Measurements from ENCODE around the gene ARHGAP15. TPM values are rescaled to one million over a fixed set of nuclear protein-coding genes. Genes with fewer than 3 reads are reported as not detected.

ARHGAP15 gene
- total RNA-seq, 1 experiment from 2014 or later = not detected

DNA sequence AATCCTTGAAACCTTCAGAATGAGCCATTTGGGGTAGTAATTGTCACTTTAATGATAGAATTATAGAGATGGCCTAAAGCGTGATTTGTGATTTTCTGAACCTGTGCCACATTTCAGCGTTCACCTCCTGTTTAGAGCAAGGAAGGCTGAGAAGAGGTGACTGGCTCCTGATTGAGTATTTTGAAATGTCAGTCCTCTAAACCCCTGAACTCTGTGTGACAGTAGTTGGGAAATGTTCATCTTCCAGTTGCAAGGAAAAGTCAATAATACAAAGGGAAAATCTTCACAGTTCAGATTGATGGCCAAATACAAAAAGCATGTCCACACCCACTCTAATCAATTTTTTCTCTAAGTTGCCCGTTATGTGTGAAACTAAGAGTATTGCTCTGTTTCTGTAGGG is 305.2 kb downstream of the ARHGAP15 start:
- H3K4me1 ChIP-seq (replicated peaks; ENCODE audit: insufficient read depth) = no peaks in the 10 kb centered on the region
- no peak overlapping the region for H3K4me3 ChIP-seq
- H3F3A ChIP-seq (ENCODE audit: insufficient read depth, low read depth) = no peaks in the 10 kb centered on the region
- no peaks in the 10 kb centered on the region for H3K79me2 ChIP-seq (ENCODE audit: low read depth)
- no peaks in the 10 kb centered on the region for H3K9me2 ChIP-seq (ENCODE audit: insufficient read depth)
- H3K9me3 ChIP-seq (ENCODE audit: insufficient read depth, low read depth) = no peaks in the 10 kb centered on the region
- no peak for DNase-seq
- CTCF ChIA-PET = no interaction called here
- no peaks in the 10 kb centered on the region for H3K36me3 ChIP-seq (ENCODE audit: low read depth)
- intact Hi-C loops (cut with micrococcal nuclease; ENCODE audit: unreplicated experiment) = no loop called here
- no TSS peak for BruUV-seq (replicated peaks)
- POLR2A ChIA-PET (ENCODE audit: unreplicated experiment) = no interaction called here
- no peak overlapping the region for H3K4me2 ChIP-seq
- no peak overlapping the region for H3K27ac ChIP-seq
- no peak overlapping the region for H2AFZ ChIP-seq
- TF ChIP-seq EZH2 (IDR thresholded peaks at IDR 0.05; ENCODE audit: low read depth) (no peak), CTCF (conservative IDR thresholded peaks at IDR 0.05) (no peak)
- H3K27me3 ChIP-seq (ENCODE audit: insufficient read depth, low read depth) = no peaks in the 10 kb centered on the region
- no peaks in the 10 kb centered on the region for H4K20me1 ChIP-seq (ENCODE audit: insufficient read depth)

DNA sequence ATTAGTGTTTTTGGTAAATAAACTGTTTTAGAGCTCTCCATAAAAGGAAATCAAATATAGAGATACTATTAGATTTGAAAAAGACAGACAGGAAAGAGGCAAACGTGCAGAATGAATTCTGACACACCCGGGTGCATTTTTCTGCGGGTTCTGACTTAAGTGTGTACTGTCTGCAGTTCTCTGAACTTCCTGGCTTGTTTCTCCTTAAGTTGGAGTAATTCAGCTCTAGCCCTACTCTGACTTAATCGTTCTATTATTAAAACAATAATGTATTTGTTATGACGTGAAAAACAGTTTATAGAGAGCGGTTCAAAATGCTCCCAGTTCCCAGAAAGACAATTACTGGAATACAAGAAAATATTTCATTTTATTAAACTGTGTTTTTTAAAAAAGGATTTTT is 305.9 kb downstream of the ARHGAP15 start:
- Histone ChIP-seq H3K4me2 (no peak overlapping the region), H2AFZ (no peak overlapping the region), H3K27me3 (ENCODE audit: insufficient read depth, low read depth) (no peaks in the 10 kb centered on the region), H3K9me2 (ENCODE audit: insufficient read depth) (no peaks in the 10 kb centered on the region), H3F3A (ENCODE audit: insufficient read depth, low read depth) (no peaks in the 10 kb centered on the region), H3K4me3 (no peak overlapping the region), H3K27ac (no peak overlapping the region), H3K4me1 (replicated peaks; ENCODE audit: insufficient read depth) (no peaks in the 10 kb centered on the region), H3K79me2 (ENCODE audit: low read depth) (no peaks in the 10 kb centered on the region), H4K20me1 (ENCODE audit: insufficient read depth) (no peaks in the 10 kb centered on the region), H3K36me3 (ENCODE audit: low read depth) (no peaks in the 10 kb centered on the region), H3K9me3 (ENCODE audit: insufficient read depth, low read depth) (no peaks in the 10 kb centered on the region)
- no TSS peak for BruUV-seq (replicated peaks)
- intact Hi-C loops (cut with micrococcal nuclease; ENCODE audit: unreplicated experiment) = no loop called here
- CTCF ChIA-PET = no interaction called here
- POLR2A ChIA-PET (ENCODE audit: unreplicated experiment) = no interaction called here
- no peak for DNase-seq
- no peak for TF ChIP-seq EZH2 (IDR thresholded peaks at IDR 0.05; ENCODE audit: low read depth)
- TF ChIP-seq CTCF (conservative IDR thresholded peaks at IDR 0.05) = no peak

DNA sequence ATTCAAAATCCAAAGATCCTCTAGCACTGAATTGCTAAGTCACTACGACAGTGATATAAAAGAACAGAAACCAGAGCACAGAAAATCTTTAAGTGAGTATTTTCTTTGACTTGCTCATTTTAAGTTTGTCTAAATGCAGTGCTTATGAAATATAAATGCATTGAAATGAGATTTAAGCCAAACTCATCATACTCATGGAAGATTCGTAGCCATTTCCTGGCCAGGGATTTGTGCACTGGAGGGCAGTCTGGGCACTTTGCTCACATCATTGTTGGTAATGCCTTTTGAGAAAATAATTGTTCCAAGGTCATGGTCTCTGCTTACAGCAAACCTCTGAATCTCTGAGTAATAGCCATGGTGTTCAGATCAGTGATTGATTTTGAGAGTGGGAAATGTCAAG is 307.7 kb downstream of the ARHGAP15 start:
- intact Hi-C loops (cut with micrococcal nuclease; ENCODE audit: unreplicated experiment) = no loop called here
- Histone ChIP-seq H3K79me2 (ENCODE audit: low read depth) (no peaks in the 10 kb centered on the region), H3K9me3 (ENCODE audit: insufficient read depth, low read depth) (no peaks in the 10 kb centered on the region), H3K27ac (no peak overlapping the region), H3K9me2 (ENCODE audit: insufficient read depth) (no peaks in the 10 kb centered on the region), H2AFZ (no peak overlapping the region), H3F3A (ENCODE audit: insufficient read depth, low read depth) (no peaks in the 10 kb centered on the region), H3K4me3 (no peak overlapping the region), H3K36me3 (ENCODE audit: low read depth) (no peaks in the 10 kb centered on the region), H4K20me1 (ENCODE audit: insufficient read depth) (no peaks in the 10 kb centered on the region), H3K4me2 (no peak overlapping the region), H3K4me1 (replicated peaks; ENCODE audit: insufficient read depth) (no peaks in the 10 kb centered on the region), H3K27me3 (ENCODE audit: insufficient read depth, low read depth) (no peaks in the 10 kb centered on the region)
- CTCF ChIA-PET = no interaction called here
- POLR2A ChIA-PET (ENCODE audit: unreplicated experiment) = no interaction called here
- no peak for DNase-seq
- TF ChIP-seq EZH2 (IDR thresholded peaks at IDR 0.05; ENCODE audit: low read depth) (no peak), CTCF (conservative IDR thresholded peaks at IDR 0.05) (no peak)
- no TSS peak for BruUV-seq (replicated peaks)
